GM19467 (cell line): Measurements from ENCODE around the gene KRTAP4-9.
"Not testable (repeated sequence)": the region's sequence is repeated elsewhere in the genome, so short reads cannot be mapped to it uniquely, and the experiment has no call there.

ENCODE experiments used
- ATAC-seq: cut with Tn5 transposase; IDR thresholded peaks from one replicate; pipeline ENCODE4 v1.9.1; 2021; ENCODE audit warnings: mild to moderate bottlenecking, moderate library complexity; ENCODE audit not compliant: unreplicated experiment

KRTAP4-9 gene

DNA sequence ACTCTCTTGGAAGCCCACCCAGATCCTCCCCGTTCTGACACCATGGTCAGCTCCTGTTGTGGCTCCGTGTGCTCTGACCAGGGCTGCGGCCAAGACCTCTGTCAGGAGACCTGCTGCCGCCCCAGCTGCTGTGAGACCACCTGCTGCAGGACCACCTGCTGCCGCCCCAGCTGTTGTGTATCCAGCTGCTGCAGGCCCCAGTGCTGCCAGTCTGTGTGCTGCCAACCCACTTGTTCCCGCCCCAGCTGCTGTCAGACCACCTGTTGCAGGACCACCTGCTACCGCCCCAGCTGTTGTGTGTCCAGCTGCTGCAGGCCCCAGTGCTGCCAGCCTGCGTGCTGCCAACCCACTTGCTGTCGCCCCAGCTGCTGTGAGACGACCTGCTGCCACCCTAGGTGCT, at the start of gene KRTAP4-9:
TSS of gene KRTAP4-9 (plus strand) at position 43 of the 400 bp plus-strand sequence. CDS start at position 43, 0 bp downstream.
- not testable (repeated sequence) for ATAC-seq

DNA sequence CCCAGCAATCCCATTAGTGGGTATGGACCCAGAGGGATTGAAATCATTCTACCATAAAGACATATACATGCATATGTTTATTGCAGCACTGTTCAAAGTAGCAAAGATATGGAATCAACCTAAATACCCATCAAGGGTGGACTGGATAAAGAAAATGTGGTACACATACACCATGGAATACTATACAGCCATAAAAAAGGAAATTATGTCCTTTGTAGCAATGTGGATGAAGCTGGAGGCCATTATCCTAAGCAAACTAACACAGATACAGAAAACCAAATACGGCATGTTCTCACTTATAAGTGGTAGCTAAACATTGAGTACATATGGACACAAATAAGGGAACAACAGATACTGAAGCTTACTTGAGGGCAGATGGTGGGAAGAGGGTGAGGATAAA, 47.6 kb upstream of the KRTAP4-9 start:
- ATAC-seq: no peak

DNA sequence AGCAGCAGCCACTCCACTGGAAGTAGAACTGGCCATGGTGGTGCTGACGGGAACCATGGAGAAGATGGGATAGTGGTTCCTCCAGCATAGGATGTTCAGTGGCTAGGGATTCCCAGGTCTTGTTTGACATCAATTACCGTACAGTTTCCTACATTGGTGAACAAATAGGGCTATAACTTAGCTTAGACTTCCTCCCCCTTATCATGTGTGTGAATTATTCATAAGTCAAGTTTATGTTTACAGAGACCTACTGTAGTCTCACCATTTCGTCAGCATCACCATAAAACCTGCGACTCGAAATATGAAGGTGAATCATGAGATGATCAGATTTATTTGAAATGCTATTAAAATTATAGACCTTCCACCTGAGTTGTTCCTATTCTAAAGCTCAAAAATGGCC, 46.4 kb upstream of the KRTAP4-9 start:
- no peak for ATAC-seq

DNA sequence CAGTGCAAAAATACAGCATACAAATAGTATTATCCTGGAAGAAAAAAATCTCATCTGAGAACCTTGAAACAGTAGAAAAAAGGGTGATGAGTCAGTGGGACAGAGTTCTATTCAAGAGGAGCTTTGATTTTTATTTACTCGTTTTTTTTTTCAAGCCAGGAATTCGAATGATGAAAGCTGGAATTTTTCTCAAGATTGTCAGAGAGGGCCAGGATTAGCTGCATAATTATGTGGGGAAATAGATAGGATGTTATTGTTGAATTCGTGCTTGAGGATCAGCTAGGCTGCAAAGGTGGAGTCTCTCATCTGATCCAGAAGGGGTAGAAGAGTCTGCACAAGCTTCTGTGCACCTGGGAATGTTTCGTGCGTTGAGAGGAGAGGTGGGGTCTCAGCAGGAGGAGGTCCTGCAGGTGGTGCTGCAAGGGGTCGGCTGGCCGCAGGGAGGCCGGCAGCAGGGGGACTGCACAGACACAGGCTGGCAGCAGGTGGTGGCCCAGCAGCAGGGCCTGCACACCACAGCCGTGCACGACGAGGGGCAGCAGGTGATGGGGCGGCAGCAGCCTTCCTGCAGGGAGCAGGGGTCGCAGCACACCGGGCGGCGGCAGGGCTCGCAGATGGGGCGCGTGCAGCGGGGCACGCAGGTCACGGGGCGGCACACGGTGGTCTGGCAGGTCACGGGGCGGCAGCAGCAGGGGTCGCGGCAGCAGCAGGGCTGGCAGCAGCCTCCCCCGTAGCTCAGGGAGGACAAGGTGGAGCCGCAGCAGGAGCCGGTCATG, 45.7 kb upstream of the KRTAP4-9 start:
- ATAC-seq: not testable (repeated sequence)

DNA sequence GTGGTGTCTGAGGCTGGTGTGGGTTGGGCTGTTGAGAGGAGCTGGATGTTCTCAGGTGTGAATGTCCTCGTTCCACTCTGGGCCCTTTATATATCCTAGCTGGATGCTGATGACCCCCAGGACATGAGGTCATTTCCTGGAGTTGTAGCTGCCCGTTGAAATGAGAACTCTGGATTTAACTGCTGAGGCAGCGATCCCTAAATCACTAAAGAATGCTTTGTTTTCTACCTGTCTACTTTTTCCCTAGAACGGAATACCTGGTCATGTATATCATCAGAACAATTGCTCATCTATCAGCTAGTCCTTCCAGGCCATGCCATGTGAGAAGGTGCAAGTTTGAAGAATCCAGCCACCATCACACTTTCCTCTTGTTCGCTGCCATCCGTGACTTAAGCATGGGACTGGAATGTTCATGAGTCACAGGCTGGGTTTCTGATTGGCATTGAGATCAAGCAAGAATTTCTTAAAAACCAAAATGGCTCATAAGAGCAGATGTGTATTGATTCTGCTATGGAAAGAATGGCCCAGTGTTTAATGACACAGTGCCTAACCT, 45.1 kb upstream of the KRTAP4-9 start, which contains the start of gene KRTAP2-3:
TSS of gene KRTAP2-3 (minus strand) at position 63 of the 553 bp plus-strand sequence. CDS start 64 bp downstream, outside the sequence.
- no peak for ATAC-seq

DNA sequence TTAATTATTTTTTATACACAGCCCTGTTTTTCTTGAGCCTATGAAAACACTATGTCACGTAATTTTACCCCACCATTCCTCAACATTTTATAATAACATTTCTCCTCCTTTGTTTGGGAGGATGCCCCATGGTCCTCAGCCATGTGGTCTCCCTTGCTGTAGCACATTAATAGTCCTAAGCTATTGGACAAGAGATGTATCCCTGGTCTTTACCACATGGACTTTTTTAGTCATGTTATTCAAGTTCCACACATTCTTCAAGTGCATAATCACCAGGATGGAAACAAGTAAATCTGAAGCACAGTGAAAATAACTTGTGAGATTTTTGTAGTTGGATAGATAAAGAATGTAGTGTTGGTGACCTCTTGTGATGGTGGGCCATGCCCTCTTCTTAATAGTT, 43.2 kb upstream of the KRTAP4-9 start:
- no peak for ATAC-seq

DNA sequence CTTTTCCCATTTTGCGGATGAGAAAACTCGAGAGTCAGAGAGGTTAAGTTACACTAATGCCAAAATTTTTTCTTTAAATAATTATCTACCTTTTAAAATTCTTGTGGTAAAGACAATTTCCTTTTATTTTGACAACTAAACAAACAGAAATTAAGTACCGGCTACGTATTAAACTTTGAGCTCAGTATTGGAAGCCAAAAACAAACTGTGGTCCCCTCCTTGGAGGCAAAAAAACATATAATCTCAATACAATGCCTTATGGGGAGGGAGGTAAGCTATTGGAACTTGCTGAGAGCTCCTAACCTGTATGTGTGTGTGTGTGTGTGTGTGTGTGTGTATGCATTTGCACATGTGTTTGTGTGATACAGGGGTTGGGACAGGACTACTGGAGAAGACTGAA, 41.7 kb upstream of the KRTAP4-9 start:
- no peak for ATAC-seq

DNA sequence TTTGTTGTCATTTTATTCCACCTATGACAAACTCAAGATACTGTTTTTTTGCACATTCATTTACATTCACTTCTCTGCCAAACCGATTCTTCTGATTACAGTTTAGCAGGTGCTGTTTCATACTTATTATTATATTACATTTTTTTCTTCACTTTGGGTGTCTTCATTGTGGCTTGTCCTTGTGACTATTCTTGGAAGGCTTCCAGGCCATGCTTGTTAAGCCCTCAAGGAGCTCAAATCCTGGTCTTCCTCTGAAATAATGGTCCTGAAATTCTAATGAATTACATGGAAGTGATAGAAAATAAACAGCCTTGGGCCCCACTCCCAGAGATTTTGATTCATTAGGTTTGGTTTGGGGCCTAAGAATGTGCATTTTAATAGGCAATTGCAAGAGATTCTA, 40.9 kb upstream of the KRTAP4-9 start:
- no peak for ATAC-seq

DNA sequence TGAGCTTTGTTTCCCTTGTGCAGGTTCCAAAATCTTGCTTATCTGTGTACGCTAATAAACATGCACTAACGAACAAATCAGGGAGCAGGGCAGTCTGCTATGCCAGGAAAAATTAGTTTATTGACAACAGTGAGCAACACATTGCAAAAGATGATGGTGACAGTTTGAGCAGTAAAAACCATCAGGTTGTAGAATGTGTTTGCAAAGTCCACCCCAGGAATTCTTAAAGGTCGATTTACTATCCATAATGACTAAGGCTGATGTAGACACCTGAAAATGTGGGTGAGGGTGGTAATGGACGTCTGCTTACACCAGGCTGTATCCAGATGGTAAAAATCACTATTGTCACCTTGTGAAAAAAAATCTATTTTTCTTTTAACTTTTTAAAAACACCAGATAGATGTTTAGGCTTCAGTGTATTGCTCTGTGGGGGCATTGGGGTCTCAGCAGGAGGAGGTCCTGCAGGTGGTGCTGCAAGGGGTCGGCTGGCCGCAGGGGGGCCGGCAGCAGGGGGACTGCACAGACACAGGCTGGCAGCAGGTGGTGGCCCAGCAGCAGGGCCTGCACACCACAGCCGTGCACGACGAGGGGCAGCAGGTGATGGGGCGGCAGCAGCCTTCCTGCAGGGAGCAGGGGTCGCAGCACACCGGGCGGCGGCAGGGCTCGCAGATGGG, 40.0 kb upstream of the KRTAP4-9 start:
- not testable (repeated sequence) for ATAC-seq

DNA sequence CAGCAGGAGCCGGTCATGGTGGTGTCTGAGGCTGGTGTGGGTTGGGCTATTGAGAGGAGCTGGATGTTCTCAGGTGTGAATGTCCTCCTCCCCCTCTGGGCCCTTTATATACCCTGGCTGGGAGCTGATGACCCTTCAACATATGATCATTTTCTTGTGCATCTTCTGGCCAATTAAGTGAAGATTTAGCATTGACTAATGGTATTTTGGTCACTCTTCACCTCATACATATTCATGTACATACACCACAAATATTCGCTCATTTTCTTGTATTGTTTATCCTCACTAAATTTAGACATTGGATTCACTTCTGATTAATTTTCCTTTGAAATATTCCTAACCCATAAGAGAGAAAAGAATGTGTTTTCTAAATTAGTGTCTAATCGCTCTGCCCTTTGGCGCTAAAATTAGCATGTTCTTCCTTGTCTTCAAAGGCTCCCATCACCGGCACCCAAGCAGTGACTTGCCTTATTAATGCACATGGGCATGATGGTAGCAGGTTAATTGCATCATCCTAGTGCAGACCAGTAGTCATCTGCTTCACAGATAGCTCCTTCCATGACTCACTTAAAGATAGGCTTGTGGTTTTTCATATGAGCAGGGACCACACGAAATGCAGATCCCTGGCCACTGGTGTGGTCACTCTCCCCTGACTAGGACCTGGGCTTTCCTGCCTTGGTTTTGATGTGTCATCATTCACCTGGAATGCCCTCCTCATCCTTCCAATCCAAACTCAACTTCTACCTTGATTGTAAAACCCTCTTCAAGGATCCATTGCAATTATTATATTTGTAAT, 39.2 kb upstream of the KRTAP4-9 start, which contains the start of gene KRTAP2-4:
TSS of gene KRTAP2-4 (minus strand) at position 51 of the 796 bp plus-strand sequence. CDS start at position 17, 34 bp downstream.
- no peak for ATAC-seq

DNA sequence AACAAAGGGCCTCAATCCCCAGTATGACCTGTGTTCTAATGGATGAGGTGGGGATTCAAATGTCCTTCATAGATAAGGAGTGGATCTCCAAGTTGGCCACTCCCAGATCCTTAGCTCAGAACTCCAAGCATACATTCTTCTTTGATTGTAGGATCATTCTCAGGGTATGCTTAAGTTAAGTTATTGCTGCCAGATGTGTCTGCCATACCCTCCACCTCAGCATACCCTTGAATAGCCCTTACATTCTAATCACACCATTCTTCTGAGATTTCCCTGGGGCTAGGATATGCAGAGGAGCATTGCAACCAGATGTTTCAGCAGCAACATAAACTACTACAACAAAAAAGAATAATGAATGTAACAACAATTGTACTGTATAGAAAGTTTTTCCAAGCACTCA, 37.9 kb upstream of the KRTAP4-9 start:
- ATAC-seq: no peak

DNA sequence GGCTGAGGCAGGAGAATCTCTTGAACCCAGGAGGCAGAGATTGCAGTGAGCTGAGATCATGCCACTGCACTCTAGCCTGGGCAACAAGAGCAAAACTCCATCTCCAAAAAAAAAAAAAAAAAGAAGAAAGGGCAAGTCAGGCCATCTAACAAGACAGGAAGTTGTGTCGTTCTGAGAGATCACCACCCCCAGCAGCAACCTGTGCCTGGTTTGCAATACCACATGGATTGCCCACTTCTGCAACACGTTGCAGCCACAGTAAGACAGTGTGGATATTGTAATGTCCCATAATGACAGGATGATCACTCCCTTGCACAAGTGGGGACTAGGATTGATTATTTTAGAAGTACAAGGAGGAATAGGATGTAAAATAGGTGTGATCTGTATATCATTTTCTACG, 36.2 kb upstream of the KRTAP4-9 start:
- ATAC-seq: no peak

DNA sequence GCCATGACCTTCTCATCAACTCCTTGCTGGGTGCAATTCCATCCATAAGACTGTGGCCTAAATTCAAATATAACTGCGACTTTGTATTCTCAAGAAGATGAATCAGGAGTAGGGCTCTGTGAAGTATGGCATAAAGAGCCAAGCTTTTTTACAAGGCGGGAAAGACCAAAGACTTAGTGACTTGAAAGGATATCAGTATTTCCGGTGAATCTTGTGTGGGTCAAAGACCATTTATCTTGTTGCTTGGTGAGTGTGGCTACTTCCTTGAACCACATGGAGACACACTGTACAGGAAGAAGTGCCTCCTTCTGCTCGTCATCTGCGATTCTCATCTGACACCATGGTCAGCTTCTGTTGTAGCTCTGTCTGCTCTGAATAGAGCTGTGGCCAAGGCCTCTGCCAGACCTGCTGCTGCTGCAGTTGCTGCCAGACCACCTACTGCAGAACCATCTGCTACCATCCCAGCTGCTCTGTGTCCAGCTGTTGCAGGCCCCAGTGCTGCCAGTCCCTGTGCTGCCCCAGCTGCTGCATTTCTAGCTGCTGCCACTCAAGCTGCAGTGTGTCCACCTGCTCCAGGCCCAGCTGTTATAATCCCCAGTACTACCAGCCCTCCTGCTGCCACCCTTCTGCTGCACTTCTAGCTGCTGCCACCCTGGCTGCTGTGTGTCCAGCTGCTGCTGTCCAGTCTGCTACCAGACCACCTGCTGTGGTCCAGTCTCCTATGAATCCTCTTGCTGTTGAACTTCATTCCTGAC, 33.4 kb upstream of the KRTAP4-9 start:
- no peak for ATAC-seq

DNA sequence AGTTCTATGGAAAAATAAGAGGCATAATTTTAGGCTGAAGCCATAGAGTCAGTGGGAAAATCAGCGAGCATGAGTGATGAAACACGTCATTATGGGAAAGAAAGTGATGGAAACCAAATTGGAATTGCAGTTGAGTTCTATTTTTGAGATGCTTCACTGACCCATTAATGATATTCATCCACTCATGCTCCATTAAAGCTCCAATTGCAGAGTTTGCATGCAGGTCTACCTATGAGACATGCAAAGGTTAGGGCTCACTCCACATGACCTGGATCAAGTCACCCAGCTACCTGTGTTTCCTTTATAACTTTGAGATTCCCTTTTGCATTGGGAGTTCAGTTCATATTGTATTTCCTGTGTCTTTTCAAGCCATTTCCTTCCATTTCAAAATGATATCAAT, 31.5 kb upstream of the KRTAP4-9 start:
- no peak for ATAC-seq

DNA sequence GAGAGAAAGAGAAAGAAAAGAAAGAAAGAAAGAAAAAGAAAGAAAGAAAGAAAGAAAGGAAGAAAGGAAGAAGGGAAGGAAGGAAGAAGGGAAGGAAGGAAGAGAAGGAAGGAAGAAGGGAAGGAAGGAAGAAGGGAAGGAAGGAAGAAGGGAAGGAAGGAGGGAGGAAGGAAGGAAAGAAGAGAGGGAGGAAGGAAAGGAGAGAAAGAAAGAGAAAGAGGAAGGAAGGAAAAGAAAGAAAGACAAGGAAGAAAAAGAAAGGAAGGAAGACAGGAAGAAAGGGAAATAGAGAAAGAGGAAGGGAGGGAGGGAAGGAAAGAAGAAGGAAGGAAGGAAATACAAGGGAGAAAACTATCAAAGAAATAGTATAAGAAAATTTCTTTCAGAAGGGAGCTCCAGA, 28.4 kb upstream of the KRTAP4-9 start:
- no peak for ATAC-seq

DNA sequence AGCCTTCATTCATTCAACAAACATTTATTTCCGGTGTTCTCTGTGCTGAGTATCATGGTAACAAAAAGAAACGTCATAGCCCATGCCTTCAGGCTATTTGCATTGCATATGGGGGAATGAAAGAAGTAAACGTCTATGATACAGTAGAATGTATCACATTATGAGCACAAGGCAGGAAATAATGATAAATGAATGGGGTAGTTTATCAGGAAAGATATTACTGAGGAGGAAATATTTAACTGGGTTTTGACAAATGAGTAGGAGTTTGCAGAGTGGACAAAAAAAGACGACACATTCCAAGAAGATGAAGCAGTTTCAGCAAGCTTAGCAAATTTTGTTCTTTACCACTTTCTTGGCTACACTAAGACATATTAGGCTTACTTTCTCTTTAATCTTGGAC, 22.6 kb upstream of the KRTAP4-9 start:
- ATAC-seq: no peak

DNA sequence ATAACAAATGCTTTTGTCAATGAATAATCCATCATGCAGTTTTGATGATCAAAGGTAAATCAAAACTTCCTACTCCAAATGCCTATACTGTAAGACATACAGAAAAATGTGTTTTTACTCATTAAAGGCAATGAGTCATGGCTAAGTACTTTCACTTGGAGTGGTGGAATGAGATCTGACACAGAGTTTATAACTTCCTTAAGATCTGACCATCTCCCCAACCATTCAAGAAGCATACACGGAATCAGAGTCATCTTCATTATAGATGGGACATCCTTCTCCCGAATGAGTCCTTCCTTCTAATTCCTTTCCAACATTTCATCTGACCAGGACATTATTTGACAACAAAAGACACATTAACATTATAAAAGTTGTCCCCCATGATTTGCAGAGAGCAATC, 21.8 kb upstream of the KRTAP4-9 start:
- ATAC-seq: not testable (repeated sequence)

DNA sequence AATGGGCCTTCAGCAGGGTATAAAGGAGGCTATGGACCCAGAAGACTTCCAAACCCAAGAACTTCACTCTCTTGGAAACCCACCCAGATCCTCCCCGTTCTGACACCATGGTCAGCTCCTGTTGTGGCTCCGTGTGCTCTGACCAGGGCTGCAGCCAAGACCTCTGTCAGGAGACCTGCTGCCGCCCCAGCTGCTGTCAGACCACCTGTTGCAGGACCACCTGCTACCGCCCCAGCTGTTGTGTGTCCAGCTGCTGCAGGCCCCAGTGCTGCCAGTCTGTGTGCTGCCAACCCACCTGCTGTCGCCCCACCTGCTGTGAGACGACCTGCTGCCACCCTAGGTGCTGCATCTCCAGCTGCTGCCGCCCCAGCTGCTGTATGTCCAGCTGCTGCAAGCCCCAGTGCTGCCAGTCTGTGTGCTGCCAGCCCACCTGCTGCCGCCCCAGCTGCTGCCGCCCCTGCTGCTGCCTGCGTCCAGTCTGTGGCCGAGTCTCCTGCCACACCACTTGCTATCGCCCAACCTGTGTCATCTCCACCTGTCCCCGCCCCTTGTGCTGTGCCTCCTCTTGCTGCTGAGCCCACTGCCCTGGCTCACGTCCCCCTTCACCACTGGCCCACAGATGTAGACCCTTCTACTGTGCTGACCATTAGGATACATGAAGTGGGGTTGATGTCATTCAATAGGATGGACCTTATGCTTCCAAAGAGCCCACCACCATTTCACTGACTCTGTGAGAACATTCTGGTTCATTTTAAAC, 20.9 kb upstream of the KRTAP4-9 start, which contains the start of gene KRTAP4-7:
TSS of gene KRTAP4-7 (plus strand) at position 51 of the 757 bp plus-strand sequence. CDS start at position 108, 57 bp downstream.
- not testable (repeated sequence) for ATAC-seq

DNA sequence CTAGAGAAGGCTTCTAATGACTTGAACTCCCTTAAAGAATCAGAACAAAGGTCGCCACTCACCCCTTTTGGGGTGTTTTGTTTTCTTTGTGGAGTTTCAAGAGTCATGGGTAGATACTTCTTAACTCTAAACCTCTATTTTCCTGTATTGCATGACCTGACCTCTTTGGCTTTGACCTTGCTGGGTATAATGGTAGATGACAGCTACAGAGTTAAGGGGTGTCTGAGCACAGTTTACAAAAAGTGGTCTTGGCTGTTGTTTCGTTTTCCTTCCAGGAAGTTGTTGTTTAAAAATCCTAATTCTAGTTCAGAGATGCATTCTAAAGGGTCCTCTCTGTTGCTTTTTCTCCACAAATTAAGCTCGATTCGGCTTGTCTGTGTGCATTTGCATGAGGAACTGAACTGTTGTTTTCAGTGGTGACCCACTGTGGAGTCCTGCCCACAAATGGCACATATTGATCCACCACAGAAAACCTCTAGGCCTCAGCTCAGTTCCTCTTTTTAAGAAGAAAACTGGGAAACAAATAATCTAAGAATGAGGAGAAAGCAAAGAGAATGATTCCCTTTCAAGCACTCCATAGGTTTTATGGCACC, 16.3 kb upstream of the KRTAP4-9 start:
- ATAC-seq: not testable (repeated sequence)
